ENCODE results near the gene GRID2. TPM values are rescaled to one million over a fixed set of nuclear protein-coding genes. Genes with fewer than 3 reads are reported as not detected.

GRID2 gene
- total and polyA plus RNA-seq, 2 of the 13 experiments (the other 11 are each of a cell fraction or from before 2014, with no cell fraction given) = not detected

- intact Hi-C loops (cut with micrococcal nuclease; ENCODE audit: unreplicated experiment) (no loop called here), in situ Hi-C loops (cut with HindIII; ENCODE audit: extremely low pct_ligation_motif_present, low pct_unique_long_range_greater_than_20kb) (no loop called here)
- Histone ChIP-seq H3K9me3 (ENCODE audit: low read length) (no peaks in the 10 kb centered on the region), H3K4me1 (ENCODE audit: insufficient read depth, low read length) (no peaks in the 10 kb centered on the region), H3K36me3 (replicated peaks in 1 of 2; ENCODE audit: control insufficient read depth in 1 of 2, insufficient read depth in 2 of 2, low read length in 2 of 2) (no peaks in the 10 kb centered on the region), H4K20me1 (ENCODE audit: insufficient read depth, low read length) (no peaks in the 10 kb centered on the region), H3K4me3 (replicated peaks in 1 of 3; ENCODE audit: insufficient read depth in 1 of 3, low read depth in 2 of 3, low read length in 3 of 3) (no peak overlapping the region), H3K4me2 (ENCODE audit: low read depth, low read length) (no peak overlapping the region), H3K79me2 (ENCODE audit: insufficient read depth, low read length) (no peaks in the 10 kb centered on the region), H3K9ac (ENCODE audit: insufficient read depth, low read depth, low read length) (no peak overlapping the region), H2AFZ (ENCODE audit: low read length) (no peak overlapping the region), H3K27me3 (ENCODE audit: control insufficient read depth in 1 of 2, insufficient read depth in 2 of 2, low read length in 2 of 2) (no peaks in the 10 kb centered on the region), H3K27ac (ENCODE audit: extremely low read length, insufficient read depth, low read length) (no peak overlapping the region)
- no peak for FAIRE-seq
- DNase-seq (ENCODE audit: low spot score) = no peak
- whole genome bisulfite sequencing (ENCODE audit: low lambda C conversion rate) = 5% methylated on average over 8 of the region's 8 CpGs
- ChIA-PET CTCF (ENCODE audit: low intra/inter-chr PET ratio, low total read pairs) (no interaction called here), POLR2A (no interaction called here)
- TF ChIP-seq HES4 (CRISPR knock-in tag; IDR thresholded peaks at IDR 0.05; ENCODE audit: borderline replicate concordance) = no peak
- no peak for TF ChIP-seq ZNF563 (CRISPR knock-in tag; IDR thresholded peaks at IDR 0.05)
- BruUV-seq (replicated peaks) = no TSS peak
- ATAC-seq = no peak
Measured at GRCh38 chr4:93216646-93217045, 912.9 kb downstream of the GRID2 start.

DNA sequence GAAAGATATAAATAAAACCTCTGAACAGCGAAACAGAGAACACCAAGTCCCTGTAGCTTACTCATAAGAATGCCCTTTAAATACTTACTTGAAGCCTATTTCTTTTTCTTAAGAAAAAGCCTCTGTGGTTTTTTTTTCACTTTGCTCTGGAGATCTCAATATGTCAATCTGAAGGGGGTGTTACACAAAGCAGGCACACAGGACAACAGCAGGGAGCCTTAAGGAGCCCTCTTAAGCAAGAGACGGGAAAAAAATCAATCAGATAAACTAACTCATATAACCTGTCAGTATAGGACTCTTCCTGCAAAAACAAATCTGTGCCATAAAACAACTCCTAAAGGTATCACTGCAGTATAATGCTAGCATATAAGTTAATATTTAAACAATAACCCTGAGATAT lies 913.7 kb downstream of the GRID2 start:
- ChIA-PET CTCF (ENCODE audit: low intra/inter-chr PET ratio, low total read pairs) (no interaction called here), POLR2A (no interaction called here)
- no peaks in the 10 kb centered on the region for H3K27me3 ChIP-seq (ENCODE audit: control insufficient read depth in 1 of 2, insufficient read depth in 2 of 2, low read length in 2 of 2)
- no peaks in the 10 kb centered on the region for H3K9me3 ChIP-seq (ENCODE audit: low read length)
- DNase-seq (ENCODE audit: low spot score) = no peak
- TF ChIP-seq, protein P1, sequence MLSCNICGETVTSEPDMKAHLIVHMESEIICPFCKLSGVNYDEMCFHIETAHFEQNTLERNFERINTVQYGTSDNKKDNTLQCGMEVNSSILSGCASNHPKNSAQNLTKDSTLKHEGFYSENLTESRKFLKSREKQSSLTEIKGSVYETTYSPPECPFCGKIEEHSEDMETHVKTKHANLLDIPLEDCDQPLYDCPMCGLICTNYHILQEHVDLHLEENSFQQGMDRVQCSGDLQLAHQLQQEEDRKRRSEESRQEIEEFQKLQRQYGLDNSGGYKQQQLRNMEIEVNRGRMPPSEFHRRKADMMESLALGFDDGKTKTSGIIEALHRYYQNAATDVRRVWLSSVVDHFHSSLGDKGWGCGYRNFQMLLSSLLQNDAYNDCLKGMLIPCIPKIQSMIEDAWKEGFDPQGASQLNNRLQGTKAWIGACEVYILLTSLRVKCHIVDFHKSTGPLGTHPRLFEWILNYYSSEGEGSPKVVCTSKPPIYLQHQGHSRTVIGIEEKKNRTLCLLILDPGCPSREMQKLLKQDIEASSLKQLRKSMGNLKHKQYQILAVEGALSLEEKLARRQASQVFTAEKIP (CRISPR knock-in tag; IDR thresholded peaks at IDR 0.05; ENCODE audit: borderline replicate concordance) = no peak
- TF ChIP-seq ZNF253 (CRISPR knock-in tag; IDR thresholded peaks at IDR 0.05; ENCODE audit: borderline replicate concordance) (no peak), GATA4 (IDR thresholded peaks at IDR 0.05; ENCODE audit: borderline replicate concordance, low read depth) (no peak), HDAC2 (CRISPR knock-in tag; IDR thresholded peaks at IDR 0.05) (no peak), EEA1 (CRISPR knock-in tag; IDR thresholded peaks at IDR 0.05; ENCODE audit: borderline replicate concordance) (no peak), ERF (CRISPR knock-in tag; IDR thresholded peaks at IDR 0.05) (no peak)
- TF ChIP-seq, protein P2, sequence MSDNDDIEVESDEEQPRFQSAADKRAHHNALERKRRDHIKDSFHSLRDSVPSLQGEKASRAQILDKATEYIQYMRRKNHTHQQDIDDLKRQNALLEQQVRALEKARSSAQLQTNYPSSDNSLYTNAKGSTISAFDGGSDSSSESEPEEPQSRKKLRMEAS (IDR thresholded peaks at IDR 0.05) = no peak
- TF ChIP-seq, protein P3, sequence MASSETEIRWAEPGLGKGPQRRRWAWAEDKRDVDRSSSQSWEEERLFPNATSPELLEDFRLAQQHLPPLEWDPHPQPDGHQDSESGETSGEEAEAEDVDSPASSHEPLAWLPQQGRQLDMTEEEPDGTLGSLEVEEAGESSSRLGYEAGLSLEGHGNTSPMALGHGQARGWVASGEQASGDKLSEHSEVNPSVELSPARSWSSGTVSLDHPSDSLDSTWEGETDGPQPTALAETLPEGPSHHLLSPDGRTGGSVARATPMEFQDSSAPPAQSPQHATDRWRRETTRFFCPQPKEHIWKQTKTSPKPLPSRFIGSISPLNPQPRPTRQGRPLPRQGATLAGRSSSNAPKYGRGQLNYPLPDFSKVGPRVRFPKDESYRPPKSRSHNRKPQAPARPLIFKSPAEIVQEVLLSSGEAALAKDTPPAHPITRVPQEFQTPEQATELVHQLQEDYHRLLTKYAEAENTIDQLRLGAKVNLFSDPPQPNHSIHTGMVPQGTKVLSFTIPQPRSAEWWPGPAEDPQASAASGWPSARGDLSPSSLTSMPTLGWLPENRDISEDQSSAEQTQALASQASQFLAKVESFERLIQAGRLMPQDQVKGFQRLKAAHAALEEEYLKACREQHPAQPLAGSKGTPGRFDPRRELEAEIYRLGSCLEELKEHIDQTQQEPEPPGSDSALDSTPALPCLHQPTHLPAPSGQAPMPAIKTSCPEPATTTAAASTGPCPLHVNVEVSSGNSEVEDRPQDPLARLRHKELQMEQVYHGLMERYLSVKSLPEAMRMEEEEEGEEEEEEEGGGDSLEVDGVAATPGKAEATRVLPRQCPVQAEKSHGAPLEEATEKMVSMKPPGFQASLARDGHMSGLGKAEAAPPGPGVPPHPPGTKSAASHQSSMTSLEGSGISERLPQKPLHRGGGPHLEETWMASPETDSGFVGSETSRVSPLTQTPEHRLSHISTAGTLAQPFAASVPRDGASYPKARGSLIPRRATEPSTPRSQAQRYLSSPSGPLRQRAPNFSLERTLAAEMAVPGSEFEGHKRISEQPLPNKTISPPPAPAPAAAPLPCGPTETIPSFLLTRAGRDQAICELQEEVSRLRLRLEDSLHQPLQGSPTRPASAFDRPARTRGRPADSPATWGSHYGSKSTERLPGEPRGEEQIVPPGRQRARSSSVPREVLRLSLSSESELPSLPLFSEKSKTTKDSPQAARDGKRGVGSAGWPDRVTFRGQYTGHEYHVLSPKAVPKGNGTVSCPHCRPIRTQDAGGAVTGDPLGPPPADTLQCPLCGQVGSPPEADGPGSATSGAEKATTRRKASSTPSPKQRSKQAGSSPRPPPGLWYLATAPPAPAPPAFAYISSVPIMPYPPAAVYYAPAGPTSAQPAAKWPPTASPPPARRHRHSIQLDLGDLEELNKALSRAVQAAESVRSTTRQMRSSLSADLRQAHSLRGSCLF (CRISPR knock-in tag; IDR thresholded peaks at IDR 0.05; ENCODE audit: borderline replicate concordance) = no peak
- TF ChIP-seq, protein P4, sequence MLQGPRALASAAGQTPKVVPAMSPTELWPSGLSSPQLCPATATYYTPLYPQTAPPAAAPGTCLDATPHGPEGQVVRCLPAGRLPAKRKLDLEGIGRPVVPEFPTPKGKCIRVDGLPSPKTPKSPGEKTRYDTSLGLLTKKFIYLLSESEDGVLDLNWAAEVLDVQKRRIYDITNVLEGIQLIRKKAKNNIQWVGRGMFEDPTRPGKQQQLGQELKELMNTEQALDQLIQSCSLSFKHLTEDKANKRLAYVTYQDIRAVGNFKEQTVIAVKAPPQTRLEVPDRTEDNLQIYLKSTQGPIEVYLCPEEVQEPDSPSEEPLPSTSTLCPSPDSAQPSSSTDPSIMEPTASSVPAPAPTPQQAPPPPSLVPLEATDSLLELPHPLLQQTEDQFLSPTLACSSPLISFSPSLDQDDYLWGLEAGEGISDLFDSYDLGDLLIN (CRISPR knock-in tag; IDR thresholded peaks at IDR 0.05; ENCODE audit: borderline replicate concordance) = no peak
- no peak overlapping the region for H3K27ac ChIP-seq (ENCODE audit: extremely low read length, insufficient read depth, low read length)
- ATAC-seq = no peak
- no peak for FAIRE-seq
- no peak overlapping the region for H3K4me3 ChIP-seq (replicated peaks in 1 of 3; ENCODE audit: insufficient read depth in 1 of 3, low read depth in 2 of 3, low read length in 3 of 3)
- H3K79me2 ChIP-seq (ENCODE audit: insufficient read depth, low read length) = no peaks in the 10 kb centered on the region
- in situ Hi-C loops (cut with HindIII; ENCODE audit: extremely low pct_ligation_motif_present, low pct_unique_long_range_greater_than_20kb) (no loop called here), intact Hi-C loops (cut with micrococcal nuclease; ENCODE audit: unreplicated experiment) (no loop called here)
- 3% methylated on average over 2 of the region's 2 CpGs for WGBS (ENCODE audit: low lambda C conversion rate)
- BruUV-seq (replicated peaks) = no TSS peak
- no peaks in the 10 kb centered on the region for H4K20me1 ChIP-seq (ENCODE audit: insufficient read depth, low read length)
- H3K36me3 ChIP-seq (replicated peaks in 1 of 2; ENCODE audit: control insufficient read depth in 1 of 2, insufficient read depth in 2 of 2, low read length in 2 of 2) = no peaks in the 10 kb centered on the region
- no peaks in the 10 kb centered on the region for H3K4me1 ChIP-seq (ENCODE audit: insufficient read depth, low read length)
- H2AFZ ChIP-seq (ENCODE audit: low read length) = no peak overlapping the region
- H3K9ac ChIP-seq (ENCODE audit: insufficient read depth, low read depth, low read length) = no peak overlapping the region
- H3K4me2 ChIP-seq (ENCODE audit: low read depth, low read length) = no peak overlapping the region

All from HepG2 (cell line).